Effector CD4-positive, alpha-beta T cell (primary cell): ENCODE results near the gene SGSH.

Source experiments
- DNase-seq: peaks from one replicate; pipeline ENCODE4 v3.0.0-alpha.2; 2020

SGSH gene

GRCh38 chr17:80225230-80225629 is 5.1 kb upstream of the SGSH start:
- DNase-seq = no peak

GRCh38 chr17:80224683-80225082 is 4.5 kb upstream of the SGSH start:
- no peak for DNase-seq

- DNase-seq = no peak
Measured at GRCh38 chr17:80223838-80224497, 3.8 kb upstream of the SGSH start.

- no peak for DNase-seq
Measured at GRCh38 chr17:80223142-80223815, 3.1 kb upstream of the SGSH start.

GRCh38 chr17:80222376-80223141 is 2.4 kb upstream of the SGSH start:
- no peak for DNase-seq

GRCh38 chr17:80221351-80222105 is 1.4 kb upstream of the SGSH start:
- DNase-seq = no peak

GRCh38 chr17:80220736-80221215 is 643 bp upstream of the SGSH start:
- DNase-seq = peak; percentile 10

GRCh38 chr17:80219763-80220053 is 425 bp downstream of the SGSH start:
- no peak for DNase-seq

- DNase-seq = peak; percentile 89
Measured at GRCh38 chr17:80219013-80219762, 945 bp downstream of the SGSH start.

GRCh38 chr17:80218391-80218790 is 1.7 kb downstream of the SGSH start:
- no peak for DNase-seq

GRCh38 chr17:80217703-80218362 is 2.3 kb downstream of the SGSH start:
- DNase-seq = no peak

GRCh38 chr17:80216473-80217456 is 3.4 kb downstream of the SGSH start:
- DNase-seq = no peak

GRCh38 chr17:80214878-80215210 is 5.3 kb downstream of the SGSH start:
- DNase-seq = no peak

- no peak for DNase-seq
Measured at GRCh38 chr17:80214012-80214877, 5.9 kb downstream of the SGSH start.

GRCh38 chr17:80213643-80213975 is 6.5 kb downstream of the SGSH start:
- DNase-seq = no peak

- DNase-seq = no peak
Measured at GRCh38 chr17:80212962-80213642, 7.0 kb downstream of the SGSH start.

GRCh38 chr17:80212511-80212910 is 7.6 kb downstream of the SGSH start:
- DNase-seq = no peak

- DNase-seq = no peak
Measured at GRCh38 chr17:80212109-80212508, 8.0 kb downstream of the SGSH start.
